Activated naive CD4-positive, alpha-beta T cell treated with anti-CD3 and anti-CD28 coated beads, Interleukin-2, amount 50 U/mL, for 16 hours (primary cell): ENCODE results near the gene FAM162A.
A peak's percentile ranks its signal among the peaks of the same experiment; 100 is the strongest.
"Not testable (repeated sequence)": the region's sequence is repeated elsewhere in the genome, so short reads cannot be mapped to it uniquely, and the experiment has no call there.

ENCODE experiments used
- DNase-seq: peaks from one replicate; pipeline ENCODE4 v3.0.0-alpha.2; 2020

FAM162A gene, protein sequence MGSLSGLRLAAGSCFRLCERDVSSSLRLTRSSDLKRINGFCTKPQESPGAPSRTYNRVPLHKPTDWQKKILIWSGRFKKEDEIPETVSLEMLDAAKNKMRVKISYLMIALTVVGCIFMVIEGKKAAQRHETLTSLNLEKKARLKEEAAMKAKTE

DNA sequence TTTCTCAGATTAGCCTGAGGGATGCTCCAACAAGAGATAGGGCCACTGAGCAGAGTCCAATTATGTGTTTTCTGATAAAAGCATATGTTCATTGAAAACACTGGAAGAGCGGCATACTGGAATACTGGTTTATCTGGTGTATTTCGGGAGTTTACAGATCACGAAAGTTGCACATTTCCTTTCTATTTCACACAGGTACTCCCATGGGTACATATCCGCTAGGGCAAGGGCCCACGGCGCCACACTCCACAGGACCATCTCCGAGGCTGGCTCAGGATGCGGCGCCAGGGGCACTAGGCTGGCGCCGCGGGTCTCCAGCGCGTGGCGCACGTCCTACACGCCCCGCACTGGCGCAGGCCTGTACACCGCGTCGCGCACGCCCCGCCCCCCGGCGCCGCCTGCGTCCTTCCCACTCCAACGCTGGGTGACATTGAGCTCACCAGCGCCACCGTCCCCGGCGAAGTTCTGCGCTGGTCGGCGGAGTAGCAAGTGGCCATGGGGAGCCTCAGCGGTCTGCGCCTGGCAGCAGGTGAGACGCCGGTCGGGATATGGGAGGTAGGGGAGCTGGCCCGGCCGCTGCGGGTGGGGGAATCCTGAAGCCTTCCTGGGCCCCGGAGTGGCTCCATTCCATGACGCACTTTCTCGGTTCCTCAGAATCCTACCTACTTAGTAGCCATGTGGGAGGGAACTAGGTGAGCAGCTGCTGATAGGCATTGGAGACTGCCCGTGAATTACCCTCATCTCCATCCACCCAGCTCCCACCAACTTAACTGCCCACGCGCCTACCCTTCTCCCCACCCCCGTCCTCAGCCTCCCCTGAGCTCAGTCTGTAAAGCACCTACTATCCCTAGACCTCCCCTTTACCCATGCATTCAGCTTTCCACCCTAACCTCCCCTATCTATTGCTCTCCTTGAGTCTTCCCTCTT lies at the start of gene FAM162A:
FAM162A (plus strand) TSS at position 412 of the 927 bp plus-strand sequence; CDS start at position 496, 84 bp downstream.
- DNase-seq, result peak; percentile 95

GRCh38 chr3:122342803-122343202 lies 41.2 kb upstream of the FAM162A start:
- DNase-seq, result no peak

- DNase-seq, result no peak
These were observed 40.3 kb upstream of the FAM162A start for GRCh38 chr3:122343654-122344053.

- no peak for DNase-seq
These were observed 34.8 kb upstream of the FAM162A start for GRCh38 chr3:122349171-122349570.

GRCh38 chr3:122350814-122351418 lies 33.1 kb upstream of the FAM162A start:
- no peak for DNase-seq

- no peak for DNase-seq
These were observed 32.4 kb upstream of the FAM162A start for GRCh38 chr3:122351612-122352011.

DNA sequence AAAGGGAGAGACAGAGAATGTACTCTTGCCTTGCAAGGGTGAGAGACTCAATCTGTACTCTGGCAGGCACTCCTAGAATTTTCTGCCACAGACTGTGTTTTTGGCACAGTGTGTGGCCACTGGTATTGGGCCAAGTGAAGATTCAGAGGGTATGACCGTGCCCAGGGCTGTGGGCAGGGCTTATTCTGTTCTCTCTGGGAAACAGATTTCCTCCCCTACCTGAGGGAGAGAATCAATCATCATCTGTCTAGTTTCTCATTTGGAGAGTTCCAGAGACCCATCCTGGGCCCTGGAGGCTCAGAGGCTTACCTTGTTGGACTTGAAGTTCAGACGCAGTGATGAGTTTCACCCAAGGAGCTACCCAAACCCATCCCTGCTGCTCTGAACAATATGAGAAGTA lies 30.8 kb upstream of the FAM162A start:
- no peak for DNase-seq

GRCh38 chr3:122353893-122354401 lies 30.0 kb upstream of the FAM162A start:
- DNase-seq, result no peak

- DNase-seq, result no peak
These were observed 28.4 kb upstream of the FAM162A start for GRCh38 chr3:122355612-122356011.

DNA sequence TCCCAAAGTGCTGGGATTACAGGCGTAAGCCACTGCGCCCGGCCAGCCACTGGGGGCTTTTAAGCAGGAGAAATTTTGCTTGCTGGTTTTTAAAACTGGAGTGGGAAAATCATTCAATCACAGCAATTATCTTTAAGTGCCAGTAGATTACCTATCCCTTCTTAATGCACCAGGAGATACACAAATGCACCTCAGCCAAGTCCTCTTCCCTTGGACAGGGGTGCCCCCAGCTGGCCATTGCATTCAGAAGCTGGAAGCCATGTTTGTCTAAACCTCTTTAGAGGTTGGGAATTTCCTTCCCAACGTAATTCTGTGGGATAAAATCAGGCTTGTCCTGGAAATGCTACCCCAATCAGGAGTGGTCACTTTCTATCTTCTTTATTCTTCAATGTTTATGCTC lies 27.6 kb upstream of the FAM162A start:
- peak; percentile 20 for DNase-seq

GRCh38 chr3:122357828-122358702 lies 25.9 kb upstream of the FAM162A start:
- DNase-seq, result no peak

- DNase-seq, result no peak
These were observed 25.3 kb upstream of the FAM162A start for GRCh38 chr3:122358703-122359032.

- DNase-seq, result no peak
These were observed 22.0 kb upstream of the FAM162A start for GRCh38 chr3:122362026-122362425.

DNA sequence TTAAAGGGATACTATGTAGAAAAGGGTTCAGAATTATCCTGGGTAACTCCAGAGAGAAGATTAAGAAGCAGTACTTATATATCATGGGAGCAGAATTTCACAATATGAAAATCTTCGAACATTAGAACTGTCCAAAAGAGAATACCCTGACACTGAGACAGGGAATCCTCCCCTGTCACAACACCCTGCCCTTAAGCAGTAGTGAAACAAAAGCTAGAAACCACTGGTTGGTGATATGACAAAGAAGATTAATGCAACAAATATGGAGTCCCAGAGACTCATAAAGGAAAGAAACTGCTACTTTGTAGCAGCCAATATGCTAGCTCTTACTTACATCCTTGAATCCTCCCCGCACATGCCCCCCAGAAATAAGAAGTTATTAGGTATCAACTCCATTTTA lies 19.5 kb upstream of the FAM162A start:
- no peak for DNase-seq

DNA sequence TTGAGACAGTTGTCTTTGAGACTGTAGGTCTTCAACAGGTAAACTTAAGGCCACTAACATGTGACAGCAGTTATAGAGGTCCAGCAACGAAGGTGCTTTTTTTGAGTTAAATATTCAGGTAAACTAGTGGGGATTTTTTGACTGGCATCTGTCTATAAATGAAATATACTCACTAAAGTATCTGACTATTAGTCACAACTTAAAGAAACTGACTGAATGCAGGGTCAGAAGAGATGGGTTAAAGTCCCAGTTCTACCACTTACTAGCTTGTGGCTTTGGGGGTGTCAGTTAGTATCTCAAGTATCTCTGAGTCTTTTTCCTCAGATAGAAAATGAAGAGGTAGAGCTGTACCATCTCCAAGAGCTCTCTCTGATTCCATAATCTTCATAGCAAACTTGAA lies 18.9 kb upstream of the FAM162A start:
- DNase-seq, result no peak

- not testable (repeated sequence) for DNase-seq
These were observed 18.2 kb upstream of the FAM162A start for GRCh38 chr3:122365582-122366378.

DNA sequence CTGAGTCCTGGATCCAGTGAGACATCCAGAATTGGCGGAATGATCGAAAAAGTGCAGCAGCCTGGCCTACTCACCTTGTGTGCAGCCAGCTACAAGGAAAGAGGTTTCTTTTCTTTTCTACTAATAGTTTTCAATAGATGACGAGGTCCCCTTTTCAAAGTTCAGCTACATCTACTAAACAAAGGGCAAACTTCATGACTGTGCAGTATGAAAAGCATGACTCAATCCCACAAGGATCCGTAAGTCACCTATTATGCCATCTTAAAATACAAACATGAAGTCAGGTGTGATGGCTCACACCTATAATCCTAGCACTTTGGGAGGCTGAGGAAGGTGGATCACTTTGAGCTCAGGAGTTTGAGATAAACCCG lies 17.6 kb upstream of the FAM162A start:
- no peak for DNase-seq

GRCh38 chr3:122374034-122374433 lies 9.9 kb upstream of the FAM162A start:
- DNase-seq, result no peak

DNA sequence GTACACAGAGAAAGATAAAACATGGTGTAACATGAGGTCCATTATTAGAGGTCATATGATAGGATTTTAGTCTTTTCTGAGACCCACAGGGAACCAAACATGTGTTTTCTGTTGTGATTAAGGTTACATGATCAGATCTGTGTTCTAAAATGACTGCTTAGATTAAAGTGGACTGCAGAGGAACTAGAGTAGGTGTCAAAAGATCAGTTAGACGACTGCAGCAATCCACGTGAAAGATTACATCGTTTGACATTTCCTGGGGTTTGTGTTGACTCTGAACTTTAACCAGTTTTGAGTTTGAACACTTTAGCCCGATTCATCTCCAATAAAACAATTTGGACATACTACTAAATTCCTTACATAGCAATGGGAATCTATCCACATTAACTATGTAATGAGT lies 6.0 kb upstream of the FAM162A start:
- no peak for DNase-seq

DNA sequence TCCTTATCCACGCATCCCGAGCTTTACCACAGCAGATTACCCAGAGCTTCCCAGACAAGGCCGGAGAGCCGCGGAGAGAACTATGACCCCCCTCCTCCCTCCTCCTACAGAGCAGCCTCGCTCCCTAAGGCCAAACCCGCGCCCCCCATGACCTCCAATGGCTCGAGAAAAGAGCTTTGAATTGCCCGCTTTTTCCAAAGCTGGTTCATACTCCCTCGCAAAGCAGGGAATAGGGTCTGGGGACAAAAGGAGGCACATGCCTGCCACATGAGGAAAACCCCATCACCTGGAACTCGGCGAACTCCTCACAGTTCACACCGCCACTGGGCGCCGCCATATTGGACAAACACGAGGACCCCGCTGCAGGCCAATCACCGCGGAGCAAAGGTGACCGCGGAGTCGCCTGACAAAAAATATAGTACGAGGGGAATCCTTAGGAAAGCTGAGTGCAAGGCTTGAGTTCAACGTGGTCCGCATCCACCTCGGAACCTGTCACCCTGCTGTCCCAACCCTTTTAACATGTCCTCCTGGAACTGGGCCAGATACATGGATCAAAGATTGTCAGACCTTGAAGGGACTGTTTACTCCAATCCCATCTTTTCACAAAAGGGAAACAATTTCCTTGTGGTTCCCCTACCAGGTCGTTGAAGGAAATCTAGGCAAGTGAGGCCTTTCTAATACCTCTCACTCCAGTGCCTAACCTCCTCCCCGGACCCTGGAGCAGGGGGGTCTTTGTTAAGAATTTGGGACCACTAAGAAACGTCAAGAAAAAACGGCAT lies 905 bp upstream of the FAM162A start, which contains the start of gene MIX23:
MIX23 (minus strand) TSS at position 344 of the 779 bp plus-strand sequence; CDS start at position 337, 7 bp downstream.
- DNase-seq, result peak; percentile 89

- no peak for DNase-seq
These were observed 3.7 kb downstream of the FAM162A start for GRCh38 chr3:122387709-122388108.
